ENCODE results near the gene TBC1D12.
"Not testable (repeated sequence)": the region's sequence is repeated elsewhere in the genome, so short reads cannot be mapped to it uniquely, and the experiment has no call there.

TBC1D12 gene

GRCh38 chr10:94402204-94402842, at the start of gene TBC1D12:
Gene TBC1D12, plus strand, starts transcription at chr10:94402541. Its CDS starts 73 bp downstream, at chr10:94402614.
- no peak for DNase-seq (ENCODE audit: low read depth in 2 of 2)

GRCh38 chr10:94353336-94353735, 49.0 kb upstream of the TBC1D12 start:
- DNase-seq (ENCODE audit: low read depth in 2 of 2) = no peak

- no peak for DNase-seq (ENCODE audit: low read depth in 2 of 2)
These were observed 46.5 kb upstream of the TBC1D12 start for GRCh38 chr10:94355841-94356240.

GRCh38 chr10:94357193-94357592, 45.1 kb upstream of the TBC1D12 start:
- no peak for DNase-seq (ENCODE audit: low read depth in 2 of 2)

GRCh38 chr10:94358480-94358879, 43.9 kb upstream of the TBC1D12 start:
- DNase-seq (ENCODE audit: low read depth in 2 of 2) = no peak

GRCh38 chr10:94361171-94361794, 41.1 kb upstream of the TBC1D12 start:
- no peak for DNase-seq (ENCODE audit: low read depth in 2 of 2)

GRCh38 chr10:94362360-94363250, 39.7 kb upstream of the TBC1D12 start, which contains the start of gene NOC3L:
Gene NOC3L, minus strand, starts transcription at chr10:94362939. Its CDS starts 101 bp downstream, at chr10:94362838.
- peak; percentile 85 to 96 for DNase-seq (ENCODE audit: low read depth in 2 of 2)

GRCh38 chr10:94363251-94363565, 39.1 kb upstream of the TBC1D12 start:
- no peak for DNase-seq (ENCODE audit: low read depth in 2 of 2)

GRCh38 chr10:94364482-94364881, 37.9 kb upstream of the TBC1D12 start:
- DNase-seq (ENCODE audit: low read depth in 2 of 2) = no peak

GRCh38 chr10:94366382-94366781, 36.0 kb upstream of the TBC1D12 start:
- DNase-seq (ENCODE audit: low read depth in 2 of 2) = no peak

- no peak for DNase-seq (ENCODE audit: low read depth in 2 of 2)
These were observed 31.8 kb upstream of the TBC1D12 start for GRCh38 chr10:94370501-94370900.

- DNase-seq (ENCODE audit: low read depth in 2 of 2) = no peak
These were observed 27.0 kb upstream of the TBC1D12 start for GRCh38 chr10:94375374-94375773.

GRCh38 chr10:94376865-94377264, 25.5 kb upstream of the TBC1D12 start:
- no peak for DNase-seq (ENCODE audit: low read depth in 2 of 2)

GRCh38 chr10:94383530-94383929, 18.8 kb upstream of the TBC1D12 start:
- no peak for DNase-seq (ENCODE audit: low read depth in 2 of 2)

GRCh38 chr10:94385733-94386132, 16.6 kb upstream of the TBC1D12 start:
- not testable (repeated sequence) for DNase-seq (ENCODE audit: low read depth in 2 of 2)

GRCh38 chr10:94392117-94392516, 10.2 kb upstream of the TBC1D12 start:
- not testable (repeated sequence) for DNase-seq (ENCODE audit: low read depth in 2 of 2)

GRCh38 chr10:94397549-94398370, 4.6 kb upstream of the TBC1D12 start:
- no peak for DNase-seq (ENCODE audit: low read depth in 2 of 2)

- DNase-seq (ENCODE audit: low read depth in 2 of 2) = no peak
These were observed 3.6 kb upstream of the TBC1D12 start for GRCh38 chr10:94398762-94399161.

GRCh38 chr10:94402843-94403379, 570 bp downstream of the TBC1D12 start:
- no peak for DNase-seq (ENCODE audit: low read depth in 2 of 2)

GRCh38 chr10:94403380-94404213, 1.3 kb downstream of the TBC1D12 start:
- no peak for DNase-seq (ENCODE audit: low read depth in 2 of 2)

- DNase-seq (ENCODE audit: low read depth in 2 of 2) = no peak
These were observed 3.1 kb downstream of the TBC1D12 start for GRCh38 chr10:94405406-94405805.
